Measurements from ENCODE around the gene DHX15.
A peak's percentile ranks its signal among the peaks of the same experiment; 100 is the strongest.

The DHX15 gene

GRCh38 chr4:24584211-24584850 is at the start of gene DHX15:
Gene DHX15, minus strand, starts transcription at chr4:24584554. Its CDS starts 161 bp downstream, at chr4:24584393.
- DNase-seq (ENCODE audit: low read depth in 2 of 2): peak; percentile 85 to 87

- DNase-seq (ENCODE audit: low read depth in 2 of 2): no peak
These were observed 47.7 kb upstream of the DHX15 start for GRCh38 chr4:24632011-24632410.

- no peak for DNase-seq (ENCODE audit: low read depth in 2 of 2)
These were observed 46.6 kb upstream of the DHX15 start for GRCh38 chr4:24630937-24631336.

GRCh38 chr4:24625091-24625490 is 40.7 kb upstream of the DHX15 start:
- DNase-seq (ENCODE audit: low read depth in 2 of 2): no peak

- DNase-seq (ENCODE audit: low read depth in 2 of 2): no peak
These were observed 40.0 kb upstream of the DHX15 start for GRCh38 chr4:24624381-24624780.

- no peak for DNase-seq (ENCODE audit: low read depth in 2 of 2)
These were observed 37.9 kb upstream of the DHX15 start for GRCh38 chr4:24622146-24622834.

- no peak for DNase-seq (ENCODE audit: low read depth in 2 of 2)
These were observed 31.6 kb upstream of the DHX15 start for GRCh38 chr4:24615977-24616376.

GRCh38 chr4:24614881-24615280 is 30.5 kb upstream of the DHX15 start:
- DNase-seq (ENCODE audit: low read depth in 2 of 2): no peak

GRCh38 chr4:24613502-24613901 is 29.1 kb upstream of the DHX15 start:
- no peak for DNase-seq (ENCODE audit: low read depth in 2 of 2)

- no peak for DNase-seq (ENCODE audit: low read depth in 2 of 2)
These were observed 27.2 kb upstream of the DHX15 start for GRCh38 chr4:24611575-24611974.

- no peak for DNase-seq (ENCODE audit: low read depth in 2 of 2)
These were observed 23.0 kb upstream of the DHX15 start for GRCh38 chr4:24607334-24607733.

GRCh38 chr4:24605216-24605615 is 20.9 kb upstream of the DHX15 start:
- DNase-seq (ENCODE audit: low read depth in 2 of 2): no peak

- no peak for DNase-seq (ENCODE audit: low read depth in 2 of 2)
These were observed 20.3 kb upstream of the DHX15 start for GRCh38 chr4:24604558-24605214.

GRCh38 chr4:24603343-24603742 is 19.0 kb upstream of the DHX15 start:
- DNase-seq (ENCODE audit: low read depth in 2 of 2): no peak

GRCh38 chr4:24601121-24601520 is 16.8 kb upstream of the DHX15 start:
- no peak for DNase-seq (ENCODE audit: low read depth in 2 of 2)

- DNase-seq (ENCODE audit: low read depth in 2 of 2): no peak
These were observed 14.9 kb upstream of the DHX15 start for GRCh38 chr4:24599275-24599674.

- DNase-seq (ENCODE audit: low read depth in 2 of 2): no peak
These were observed 13.7 kb upstream of the DHX15 start for GRCh38 chr4:24598025-24598424.

- no peak for DNase-seq (ENCODE audit: low read depth in 2 of 2)
These were observed 11.3 kb upstream of the DHX15 start for GRCh38 chr4:24595659-24596058.

- DNase-seq (ENCODE audit: low read depth in 2 of 2): no peak
These were observed 10.5 kb upstream of the DHX15 start for GRCh38 chr4:24594887-24595286.

GRCh38 chr4:24589448-24589847 is 5.1 kb upstream of the DHX15 start:
- DNase-seq (ENCODE audit: low read depth in 2 of 2): no peak

- no peak for DNase-seq (ENCODE audit: low read depth in 2 of 2)
These were observed 4.0 kb upstream of the DHX15 start for GRCh38 chr4:24588216-24588954.

GRCh38 chr4:24583451-24584210 is 723 bp downstream of the DHX15 start:
- peak; percentile 7 to 37 for DNase-seq (ENCODE audit: low read depth in 2 of 2)
